ENCODE results near the gene ACYP2. TPM values are rescaled to one million over a fixed set of nuclear protein-coding genes. Genes with fewer than 3 reads are reported as not detected.

ACYP2 gene
- total and polyA plus RNA-seq, 12 donors, result 36.9 to 101 (median 53.1) TPM

DNA sequence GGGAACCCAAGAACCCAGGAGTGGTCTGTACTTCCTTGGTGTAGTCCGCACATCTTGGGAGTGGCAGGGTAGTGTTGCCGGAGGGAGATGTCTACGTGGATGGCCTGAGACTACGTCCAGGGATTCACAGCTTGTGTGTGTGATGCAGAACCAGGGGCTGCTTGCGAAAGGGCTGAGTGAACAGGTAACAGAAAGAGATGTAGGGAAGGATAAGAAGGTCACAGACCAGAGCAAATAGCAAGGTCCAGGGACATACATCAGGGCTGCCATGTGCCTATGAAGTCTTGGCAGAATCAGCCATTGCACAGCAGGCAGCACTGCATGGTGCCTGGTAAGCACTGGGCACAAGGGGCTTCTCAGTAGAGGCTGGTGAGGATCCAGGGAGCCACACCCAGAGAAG is 71.9 kb downstream of the ACYP2 start:
- 73 to 99% (median 92%) methylated on average over 3 to 5 of the region's 5 CpGs for WGBS, 4 donors
- DNase-seq, result no peak
- Histone ChIP-seq H3K4me3 (no peak overlapping the region), H3K27me3 (no peaks in the 10 kb centered on the region), H3K9me3 (replicated peaks in 1 of 3) (no peaks in the 10 kb centered on the region), H3K36me3 (replicated peaks in 1 of 2) (no peaks in the 10 kb centered on the region), H3K4me1 (replicated peaks in 1 of 2) (no peaks in the 10 kb centered on the region), H3K27ac (no peak overlapping the region)
- intact Hi-C loops (cut with DNase I), result no loop called here
- no peak for TF ChIP-seq POLR2A (IDR thresholded peaks at IDR 0.05)
- TF ChIP-seq, protein P1, sequence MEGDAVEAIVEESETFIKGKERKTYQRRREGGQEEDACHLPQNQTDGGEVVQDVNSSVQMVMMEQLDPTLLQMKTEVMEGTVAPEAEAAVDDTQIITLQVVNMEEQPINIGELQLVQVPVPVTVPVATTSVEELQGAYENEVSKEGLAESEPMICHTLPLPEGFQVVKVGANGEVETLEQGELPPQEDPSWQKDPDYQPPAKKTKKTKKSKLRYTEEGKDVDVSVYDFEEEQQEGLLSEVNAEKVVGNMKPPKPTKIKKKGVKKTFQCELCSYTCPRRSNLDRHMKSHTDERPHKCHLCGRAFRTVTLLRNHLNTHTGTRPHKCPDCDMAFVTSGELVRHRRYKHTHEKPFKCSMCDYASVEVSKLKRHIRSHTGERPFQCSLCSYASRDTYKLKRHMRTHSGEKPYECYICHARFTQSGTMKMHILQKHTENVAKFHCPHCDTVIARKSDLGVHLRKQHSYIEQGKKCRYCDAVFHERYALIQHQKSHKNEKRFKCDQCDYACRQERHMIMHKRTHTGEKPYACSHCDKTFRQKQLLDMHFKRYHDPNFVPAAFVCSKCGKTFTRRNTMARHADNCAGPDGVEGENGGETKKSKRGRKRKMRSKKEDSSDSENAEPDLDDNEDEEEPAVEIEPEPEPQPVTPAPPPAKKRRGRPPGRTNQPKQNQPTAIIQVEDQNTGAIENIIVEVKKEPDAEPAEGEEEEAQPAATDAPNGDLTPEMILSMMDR (IDR thresholded peaks at IDR 0.05), result no peak

DNA sequence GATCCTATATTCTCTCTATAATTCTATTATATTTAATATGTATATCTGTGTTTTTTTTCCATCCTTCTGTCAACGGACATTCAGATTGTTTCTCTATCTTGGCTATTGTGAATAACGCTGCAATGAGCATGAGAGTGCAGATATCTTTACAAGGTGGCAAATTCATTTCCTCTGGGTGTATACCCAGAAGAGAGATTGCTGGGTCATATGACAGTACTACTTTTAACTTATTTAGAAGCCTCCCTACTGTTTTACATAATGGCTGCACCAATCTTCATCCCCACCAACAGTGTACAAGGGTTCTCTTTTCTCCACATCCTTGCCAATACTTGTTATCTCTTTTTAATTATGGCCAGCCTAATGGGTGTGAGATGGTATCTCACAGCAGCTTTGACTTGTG is 74.1 kb downstream of the ACYP2 start:
- Histone ChIP-seq H3K27me3 (no peaks in the 10 kb centered on the region), H3K36me3 (replicated peaks in 1 of 2) (no peaks in the 10 kb centered on the region), H3K27ac (no peak overlapping the region), H3K9me3 (replicated peaks in 1 of 3) (no peaks in the 10 kb centered on the region), H3K4me3 (no peak overlapping the region), H3K4me1 (replicated peaks in 1 of 2) (no peaks in the 10 kb centered on the region)
- WGBS, 4 donors, result 89 to 93% (median 92%) methylated on average over 2 of the region's 2 CpGs
- no peak for DNase-seq
- TF ChIP-seq, protein P1 (IDR thresholded peaks at IDR 0.05), result no peak
- TF ChIP-seq POLR2A (IDR thresholded peaks at IDR 0.05), result no peak
- intact Hi-C loops (cut with DNase I), result no loop called here

DNA sequence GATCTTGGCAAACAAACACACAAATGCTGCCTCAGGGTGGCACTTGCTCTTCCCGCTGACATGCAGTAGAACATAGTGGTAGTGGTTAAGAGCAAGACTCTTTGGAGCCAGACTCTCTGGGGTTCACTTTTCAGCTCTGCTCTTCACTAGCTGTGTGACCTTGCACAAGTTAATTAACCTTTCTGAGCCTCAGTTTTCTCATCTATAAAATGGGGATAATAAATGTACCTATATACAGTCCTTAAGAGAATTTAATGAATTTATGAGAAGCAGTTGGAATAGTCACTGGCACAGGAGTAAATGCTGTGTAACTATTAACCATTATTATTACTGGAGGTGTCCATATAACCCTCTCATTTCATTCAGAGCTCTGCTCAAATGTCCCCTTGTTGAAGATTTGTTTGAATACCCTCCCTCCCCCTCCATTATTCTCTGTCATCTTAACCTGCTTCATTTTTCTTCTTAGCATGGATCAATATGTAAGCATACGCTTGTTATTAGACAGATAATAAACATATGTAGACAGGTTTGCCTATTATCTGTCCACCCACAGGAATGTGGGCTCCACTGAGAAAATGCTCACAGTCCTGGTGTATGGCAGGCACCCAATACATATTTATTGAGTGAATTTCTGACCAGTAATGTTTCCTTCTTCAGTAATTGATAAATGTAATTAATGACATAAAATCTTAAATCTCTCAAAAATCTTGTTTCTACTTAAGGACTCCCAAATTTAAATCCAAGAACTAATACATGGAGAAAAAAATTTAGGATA is 76.1 kb downstream of the ACYP2 start:
- Histone ChIP-seq H3K4me1 (replicated peaks in 1 of 2) (no peaks in the 10 kb centered on the region), H3K36me3 (replicated peaks in 1 of 2) (no peaks in the 10 kb centered on the region), H3K27me3 (no peaks in the 10 kb centered on the region), H3K27ac (no peak overlapping the region), H3K9me3 (replicated peaks in 1 of 3) (no peaks in the 10 kb centered on the region), H3K4me3 (no peak overlapping the region)
- 99 to 100% (median 100%) methylated on average over 2 of the region's 2 CpGs for WGBS, 4 donors
- intact Hi-C loops (cut with DNase I), result loop anchor here in 1 of 2 donors (10.0 kb wide), 1 partner anchor 313 kb away; no protein-coding TSS in a partner anchor
- no peak for TF ChIP-seq POLR2A (IDR thresholded peaks at IDR 0.05)
- TF ChIP-seq, protein P1 (IDR thresholded peaks at IDR 0.05), result no peak
- no peak for DNase-seq

DNA sequence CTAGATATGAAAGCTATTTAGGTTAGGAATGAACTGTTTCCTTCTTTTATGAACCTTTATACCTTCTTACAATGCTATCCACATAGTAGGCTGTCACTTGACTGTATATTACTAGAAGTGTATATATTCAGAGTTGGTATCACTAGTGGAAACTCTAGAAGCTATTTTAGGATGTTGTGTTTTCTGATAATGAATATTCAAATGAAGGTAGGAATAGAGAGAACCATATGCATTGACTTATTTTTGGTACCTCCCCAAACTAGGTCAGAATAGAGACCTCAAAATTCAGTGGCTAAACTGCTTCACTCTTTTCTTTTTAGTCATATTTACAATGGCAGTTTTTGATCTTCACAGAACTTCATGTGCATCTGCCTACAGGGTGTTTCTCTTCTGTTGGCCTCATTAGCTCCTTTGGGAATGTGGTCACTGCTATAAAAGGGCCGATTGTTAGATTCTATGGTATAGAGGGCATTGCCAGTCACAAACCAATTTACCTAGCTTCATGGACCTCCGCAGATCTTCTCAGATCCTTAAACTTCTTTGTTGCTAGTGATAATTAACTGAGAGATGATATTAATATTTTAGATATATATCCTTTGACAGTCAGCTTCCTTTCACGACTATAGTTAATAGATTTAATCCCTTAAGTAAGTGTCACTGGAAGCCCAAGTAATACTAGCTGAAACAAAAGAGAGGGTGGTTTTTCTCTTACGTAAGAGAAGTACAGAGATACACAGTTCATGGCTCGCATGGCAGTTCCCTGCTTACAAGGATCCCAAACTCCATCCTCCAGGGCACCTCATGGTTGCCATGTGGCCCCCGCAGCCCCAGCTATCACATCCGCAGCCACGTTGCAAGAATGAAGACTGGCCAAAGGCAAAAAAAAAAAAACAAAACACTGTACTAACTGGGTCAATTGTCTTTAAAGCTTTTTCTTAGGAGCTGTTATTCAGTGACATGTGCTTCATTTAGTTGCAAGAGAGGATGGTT is 79.6 kb downstream of the ACYP2 start:
- no peak for TF ChIP-seq POLR2A (IDR thresholded peaks at IDR 0.05)
- TF ChIP-seq, protein P1 (IDR thresholded peaks at IDR 0.05), result no peak
- 92 to 96% (median 93%) methylated on average over 8 of the region's 8 CpGs for WGBS, 4 donors
- H3K36me3 ChIP-seq (replicated peaks in 1 of 2), result no peaks in the 10 kb centered on the region
- H3K4me1 ChIP-seq (replicated peaks in 1 of 2), result no peaks in the 10 kb centered on the region
- no peak for DNase-seq
- no peak overlapping the region for H3K27ac ChIP-seq
- no peaks in the 10 kb centered on the region for H3K27me3 ChIP-seq
- no peaks in the 10 kb centered on the region for H3K9me3 ChIP-seq (replicated peaks in 1 of 3)
- intact Hi-C loops (cut with DNase I), result loop anchor here in 1 of 2 donors (10.0 kb wide), 1 partner anchor 310 kb away; no protein-coding TSS in a partner anchor
- H3K4me3 ChIP-seq, result no peak overlapping the region
